Testis (tissue), 2 donors: Measurements from ENCODE around the gene AGAP1.

Experiments used
- CTCF ChIP-seq, 3 experiments: fragments of 450-650 bp in 2 of 3; fragments of 200-600 bp in 1 of 3; sonication (generic) in 1 of 3; IDR thresholded peaks; one replicate each; pipeline ENCODE4 v1.5.1; 2016 to 2019; ENCODE audit warnings: antibody characterized with exemption in 3 of 3, mild to moderate bottlenecking in 2 of 3, moderate library complexity in 1 of 3
- POLR2A ChIP-seq: fragments of 450-650 bp; IDR thresholded peaks from one replicate; pipeline ENCODE4 v1.6.1; 2017; ENCODE audit warnings: antibody characterized with exemption, mild to moderate bottlenecking, moderate library complexity

GRCh38 chr2:235529621-235530020 lies 35.8 kb downstream of the AGAP1 start:
- no peak for TF ChIP-seq POLR2A
- no peak for TF ChIP-seq CTCF (IDR thresholded peaks at IDR 0.05)
